Lower leg skin (tissue), 3 donors: ENCODE measurements around the gene OR13D1.

Experiments
- CTCF ChIP-seq, 3 donors: fragments of 450-650 bp; IDR thresholded peaks; one replicate each; pipeline ENCODE4 v1.5.1; 2016; ENCODE audit warnings: antibody characterized with exemption in 3 of 3, mild to moderate bottlenecking in 3 of 3, moderate library complexity in 2 of 3
- POLR2A ChIP-seq, 2 donors: fragments of 450-650 bp; IDR thresholded peaks; one replicate each; pipeline ENCODE4 v1.6.1; 2016 to 2017; ENCODE audit warnings: antibody characterized with exemption in 2 of 2, mild to moderate bottlenecking in 1 of 2, moderate library complexity in 1 of 2

DNA sequence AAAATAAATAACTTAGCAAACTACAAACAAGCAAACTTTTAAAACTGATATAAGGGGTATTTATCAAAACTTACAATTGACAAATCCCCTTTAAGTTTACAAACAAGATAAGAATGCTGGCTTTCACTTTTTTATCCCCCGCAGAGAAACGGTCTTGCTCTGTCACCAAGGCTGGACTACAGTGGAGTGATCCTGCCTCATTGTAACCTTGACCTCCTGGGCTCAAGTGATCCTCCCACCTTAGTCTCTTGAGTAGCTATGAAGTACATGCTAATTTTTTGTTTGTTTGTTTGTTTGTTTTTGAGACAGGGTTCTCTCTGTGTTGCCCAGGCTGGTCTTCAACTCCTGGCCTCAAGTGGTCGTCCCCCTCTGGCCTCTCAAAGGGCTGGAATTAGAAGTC is 44.1 kb downstream of the OR13D1 start:
- TF ChIP-seq CTCF (IDR thresholded peaks at IDR 0.05) (no peak), POLR2A (IDR thresholded peaks at IDR 0.05) (no peak)
